H1 (cell line): ENCODE results near the gene BRINP3. TPM values are rescaled to one million over a fixed set of nuclear protein-coding genes. Genes with fewer than 3 reads are reported as not detected.

Experiments used
- CTCF ChIA-PET: fragments of 300-600 bp; sonication (Branson Sonifier 250); formaldehyde crosslinking; loops from one replicate; lab custom pipeline; 2021; ENCODE audit not compliant: partially characterized antibody; lab: Charles Lee
- POLR2A ChIA-PET: fragments of 300-600 bp; sonication (Branson Sonifier 250); formaldehyde crosslinking; loops from one replicate; lab custom pipeline; 2021; ENCODE audit warnings: inconsistent platforms; ENCODE audit not compliant: partially characterized antibody; lab: Charles Lee
- DNase-seq, 2 experiments: peaks; one replicate each; pipeline versions ENCODE4 v3.0.0 to v3.0.0-alpha.2; 2010 to 2022; ENCODE audit warnings: low spot score in 2 of 2, low read depth in 1 of 2, mixed read lengths in 1 of 2
- FAIRE-seq: peaks from 2 replicates; lab custom pipeline; 2011; peaks lifted over from hg19 to GRCh38; lab: Jason Lieb, UNC
- H2AFZ ChIP-seq: 2 replicates; pipeline ENCODE4 v1.8.1; 2012; ENCODE audit warnings: low read length, inconsistent platforms
- H2AK5ac ChIP-seq: 2 replicates; pipeline ENCODE4 v1.6.1; 2013; ENCODE audit warnings: low read depth, low read length
- H2BK120ac ChIP-seq: replicated peaks from 2 replicates; pipeline ENCODE3; 2013; ENCODE audit warnings: low read depth, low read length, inconsistent platforms
- H2BK12ac ChIP-seq: 2 replicates; pipeline ENCODE4 v1.6.1; 2013; ENCODE audit warnings: low read depth, low read length
- H2BK15ac ChIP-seq: 2 replicates; pipeline ENCODE4 v1.6.1; 2013; ENCODE audit warnings: low read length
- H2BK20ac ChIP-seq: 2 replicates; pipeline ENCODE4 v1.6.1; 2013; ENCODE audit warnings: low read length
- H2BK5ac ChIP-seq: 2 replicates; pipeline ENCODE4 v1.6.1; 2013; ENCODE audit warnings: low read depth, low read length
- H3K14ac ChIP-seq: 2 replicates; pipeline ENCODE4 v1.6.1; 2013; ENCODE audit warnings: inconsistent platforms; ENCODE audit not compliant: insufficient read length
- H3K18ac ChIP-seq: 2 replicates; pipeline ENCODE4 v1.6.1; 2013; ENCODE audit warnings: low read length; ENCODE audit errors: extremely low read depth
- H3K23ac ChIP-seq: 2 replicates; pipeline ENCODE4 v1.6.1; 2013; ENCODE audit warnings: inconsistent platforms; ENCODE audit not compliant: insufficient read length
- H3K23me2 ChIP-seq: 2 replicates; pipeline ENCODE4 v1.6.1; 2013; ENCODE audit warnings: low read depth, low read length
- H3K27ac ChIP-seq: 2 replicates; pipeline ENCODE4 v1.6.1; 2011; ENCODE audit warnings: low read depth, low read length, inconsistent platforms
- H3K27me3 ChIP-seq, 4 experiments: replicated peaks in 1 of 4; 1 replicate in 1 of 4; 2 replicates in 3 of 4; pipeline versions ENCODE4 v1.6.1 to v1.8.1; 2011 to 2013; ENCODE audit warnings: low read length in 3 of 4, mild to moderate bottlenecking in 3 of 4, inconsistent platforms in 2 of 4, mixed read lengths in 2 of 4, moderate library complexity in 1 of 4; ENCODE audit not compliant: control insufficient read depth in 3 of 4, insufficient read depth in 3 of 4; ENCODE audit errors: extremely low read depth in 1 of 4
- H3K36me3 ChIP-seq, 4 experiments: 2 replicates each; pipeline versions ENCODE4 v1.6.1 to v1.8.1; 2011 to 2013; ENCODE audit warnings: mild to moderate bottlenecking in 4 of 4, low read length in 3 of 4, moderate library complexity in 2 of 4, control low read depth in 1 of 4, inconsistent platforms in 1 of 4; ENCODE audit not compliant: insufficient read depth in 4 of 4, control insufficient read depth in 2 of 4
- H3K4ac ChIP-seq: replicated peaks from 2 replicates; pipeline ENCODE3; 2013; ENCODE audit warnings: low read length, low read depth, mixed read lengths, inconsistent platforms; ENCODE audit not compliant: insufficient read length
- H3K4me1 ChIP-seq, 4 experiments: replicated peaks in 1 of 4; 1 replicate in 1 of 4; 2 replicates in 3 of 4; pipeline versions ENCODE4 v1.6.1 to v1.8.1; 2011 to 2013; ENCODE audit warnings: low read length in 3 of 4, inconsistent platforms in 2 of 4, mixed read lengths in 1 of 4; ENCODE audit not compliant: insufficient read depth in 4 of 4, control insufficient read depth in 3 of 4
- H3K4me2 ChIP-seq, 2 experiments: 2 replicates each; pipeline versions ENCODE4 v1.6.1 to v1.8.1; 2011 to 2013; ENCODE audit warnings: low read depth in 2 of 2, low read length in 2 of 2, control low read depth in 1 of 2, inconsistent platforms in 1 of 2, mild to moderate bottlenecking in 1 of 2; ENCODE audit not compliant: insufficient read depth in 1 of 2
- H3K4me3 ChIP-seq, 4 experiments: fragments of 200-600, 300-600 bp in 1 of 4; sonication (generic), shearing (Covaris generic), sonication (Bioruptor Twin) in 1 of 4; 2 replicates each; pipeline versions ENCODE4 v1.5.1 to v1.8.1; 2011 to 2016; ENCODE audit warnings: low read length in 4 of 4, low read depth in 3 of 4, control low read depth in 2 of 4, inconsistent platforms in 2 of 4, mild to moderate bottlenecking in 2 of 4, mixed read lengths in 1 of 4, moderate library complexity in 1 of 4; ENCODE audit not compliant: insufficient read depth in 2 of 4; ENCODE audit errors: extremely low read depth in 1 of 4
- H3K56ac ChIP-seq: replicated peaks from 2 replicates; pipeline ENCODE3; 2013; ENCODE audit warnings: low read depth, mild to moderate bottlenecking, mixed read lengths, low read length, inconsistent platforms; ENCODE audit not compliant: insufficient read length
- H3K79me1 ChIP-seq: 2 replicates; pipeline ENCODE4 v1.6.1; 2013; ENCODE audit warnings: low read depth, low read length, control low read depth
- H3K79me2 ChIP-seq, 2 experiments: 2 replicates each; pipeline versions ENCODE4 v1.6.1 to v1.8.1; 2012 to 2013; ENCODE audit warnings: low read length in 2 of 2, mild to moderate bottlenecking in 2 of 2, inconsistent platforms in 1 of 2; ENCODE audit not compliant: insufficient read depth in 2 of 2, control insufficient read depth in 1 of 2
- H3K9ac ChIP-seq, 4 experiments: replicated peaks in 1 of 4; 1 replicate in 1 of 4; 2 replicates in 3 of 4; pipeline versions ENCODE4 v1.6.1 to v1.8.1; 2011 to 2013; ENCODE audit warnings: low read depth in 3 of 4, low read length in 3 of 4, control low read depth in 2 of 4, mild to moderate bottlenecking in 2 of 4, moderate library complexity in 2 of 4, inconsistent platforms in 1 of 4; ENCODE audit errors: extremely low read depth in 1 of 4
- H3K9me3 ChIP-seq, 2 experiments: 2 replicates each; pipeline versions ENCODE4 v1.6.1 to v1.8.1; 2012 to 2013; ENCODE audit warnings: mild to moderate bottlenecking in 2 of 2, moderate library complexity in 2 of 2, control low read depth in 1 of 2, inconsistent platforms in 1 of 2, low read depth in 1 of 2, low read length in 1 of 2, mixed read lengths in 1 of 2; ENCODE audit not compliant: insufficient read depth in 2 of 2
- H4K20me1 ChIP-seq, 2 experiments: replicated peaks in 1 of 2; 2 replicates each; pipeline versions ENCODE3 to v1.8.1; 2011 to 2013; ENCODE audit warnings: inconsistent platforms in 2 of 2, low read length in 2 of 2, mild to moderate bottlenecking in 1 of 2; ENCODE audit not compliant: insufficient read depth in 2 of 2, control insufficient read depth in 1 of 2
- H4K5ac ChIP-seq: 2 replicates; pipeline ENCODE4 v1.6.1; 2013; ENCODE audit warnings: low read length, low read depth, mixed read lengths, inconsistent platforms; ENCODE audit not compliant: insufficient read length
- H4K8ac ChIP-seq: 2 replicates; pipeline ENCODE4 v1.8.0; 2013; ENCODE audit warnings: mild to moderate bottlenecking, moderate library complexity, low read length, inconsistent platforms; ENCODE audit not compliant: insufficient read depth; ENCODE audit errors: extremely low read depth
- H4K91ac ChIP-seq: replicated peaks from 2 replicates; pipeline ENCODE3; 2013; ENCODE audit warnings: low read length, mixed read lengths, inconsistent platforms; ENCODE audit not compliant: insufficient read length
- BCL11A ChIP-seq, 2 experiments: IDR thresholded peaks; one replicate each; pipeline ENCODE4 v1.6.1; 2011; ENCODE audit warnings: low read depth in 2 of 2, low read length in 2 of 2, mild to moderate bottlenecking in 2 of 2
- CBX8 ChIP-seq: fragments of 300-800, 300-1000 bp; sonication (generic); IDR thresholded peaks from 2 replicates; pipeline ENCODE4 v1.7.1; 2016; ENCODE audit warnings: low read depth, low read length, borderline replicate concordance
- CHD1 ChIP-seq: IDR thresholded peaks from 2 replicates; pipeline ENCODE4 v1.6.1; 2012; ENCODE audit warnings: low read depth, low read length, improper control_type of control experiment
- GTF2F1 ChIP-seq: IDR thresholded peaks from 2 replicates; pipeline ENCODE4 v1.6.1; 2012; ENCODE audit warnings: low read depth, low read length, improper control_type of control experiment, borderline replicate concordance
- HDAC2 ChIP-seq, 2 experiments: fragments of 300-600 bp in 1 of 2; sonication (generic) in 1 of 2; IDR thresholded peaks; 2 replicates each; pipeline ENCODE4 v1.6.1; 2011 to 2012; ENCODE audit warnings: low read depth in 2 of 2, low read length in 2 of 2, mild to moderate bottlenecking in 2 of 2, moderate library complexity in 2 of 2, borderline replicate concordance in 1 of 2, inconsistent platforms in 1 of 2
- SIX5 ChIP-seq: IDR thresholded peaks from 2 replicates; pipeline ENCODE4 v1.6.1; 2011; ENCODE audit warnings: mild to moderate bottlenecking, low read depth, low read length
- SUZ12 ChIP-seq: fragments of 200-600 bp; sonication (generic); IDR thresholded peaks from 2 replicates; pipeline ENCODE4 v1.6.1; 2012; ENCODE audit warnings: mild to moderate bottlenecking, inconsistent platforms, low read length, moderate library complexity, mixed read lengths
- TAF7 ChIP-seq: optimal IDR thresholded peaks from 2 replicates; pipeline ENCODE3; 2011; ENCODE audit warnings: low read depth, mild to moderate bottlenecking, inconsistent platforms, low read length, moderate library complexity, borderline replicate concordance
- WGBS, 2 experiments: shearing (Covaris generic) in 1 of 2; methylation state at CpG; one replicate each; pipeline versions ENCODE4 v1.1.6 to v1.1.7; 2013 to 2015; ENCODE audit warnings: low lambda C conversion rate in 2 of 2, mixed read lengths in 2 of 2, inconsistent platforms in 1 of 2, low coverage in 1 of 2, missing lambda C conversion rate in 1 of 2; ENCODE audit not compliant: insufficient replicate concordance in 2 of 2, insufficient coverage in 1 of 2, insufficient read length in 1 of 2; ENCODE audit errors: extremely low coverage in 1 of 2, missing lambda C conversion rate in 1 of 2; 5-methylcytosine and 5-hydroxymethylcytosine counted together
- polyA plus RNA-seq, 7 experiments: library from polyadenylated mRNA; depleted of rRNA in 3 of 7; stranded (reverse) in 5 of 7; unstranded in 2 of 7; fragments of >200 nt in 5 of 7; fragments of 200-250 nt in 2 of 7; gene quantifications; 1 replicate in 5 of 7; 2 replicates in 1 of 7; 4 replicates in 1 of 7; pipeline versions ENCODE4 v1.2.1 to v1.2.3, GENCODE V29; 2011 to 2013; ENCODE audit warnings: missing spikeins in 2 of 7, mixed read lengths in 2 of 7
- total RNA-seq: library from RNA; stranded (reverse); fragmentation: NEBNext Ultra II Directional; extraction: Animal tissue kit (Norgen Biotek cat#: 25700); gene quantifications from 2 replicates; pipeline ENCODE4 v1.2.1, GENCODE V29; 2021
- TF ChIP-seq, protein P1 (sequence below): IDR thresholded peaks from 2 replicates; pipeline ENCODE4 v1.6.1; 2012; ENCODE audit warnings: low read length, inconsistent platforms
- TF ChIP-seq, protein P2 (sequence below), 3 experiments: IDR thresholded peaks; 1 replicate in 2 of 3; 2 replicates in 1 of 3; pipeline versions ENCODE4 v1.5.1 to v1.6.1; 2011; ENCODE audit warnings: low read length in 3 of 3, mild to moderate bottlenecking in 3 of 3, inconsistent platforms in 2 of 3, low read depth in 1 of 3, moderate library complexity in 1 of 3; ENCODE audit not compliant: insufficient read depth in 1 of 3; ENCODE audit errors: control extremely low read depth in 1 of 3

The BRINP3 gene
- total and polyA plus RNA-seq, 2 of the 8 experiments (the other 6 are each of a cell fraction or from before 2014, with no cell fraction given) = not detected

DNA sequence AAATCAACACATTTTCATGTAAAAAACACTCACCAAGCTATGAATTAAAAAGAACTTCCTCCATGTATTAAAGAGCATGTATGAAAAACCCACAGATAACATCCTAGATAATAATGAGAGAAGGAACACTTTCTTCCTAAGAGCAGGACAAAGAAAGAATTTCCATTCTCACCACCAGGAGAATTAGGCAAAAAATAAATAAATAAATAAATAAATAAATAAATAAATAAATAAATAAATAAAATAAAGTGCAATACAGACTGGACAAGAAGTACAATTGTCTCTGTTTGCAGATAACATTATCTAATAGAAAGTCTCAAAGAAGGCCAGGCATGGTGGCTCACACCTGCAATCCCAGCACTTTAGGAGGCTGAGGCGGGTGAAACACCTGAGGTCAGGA, 218.2 kb downstream of the BRINP3 start:
- Histone ChIP-seq H3K27ac (no peak overlapping the region), H3K27me3 (no peaks in the 10 kb centered on the region), H3K56ac (no peak overlapping the region), H4K8ac (no peak overlapping the region), H3K23ac (no peak overlapping the region), H3K23me2 (no peaks in the 10 kb centered on the region), H4K91ac (no peak overlapping the region), H3K4ac (no peak overlapping the region), H3K9me3 (no peaks in the 10 kb centered on the region), H2BK12ac (no peak overlapping the region), H2BK20ac (no peak overlapping the region), H2AFZ (no peak overlapping the region), H4K5ac (no peak overlapping the region), H3K79me1 (no peaks in the 10 kb centered on the region), H2BK5ac (no peak overlapping the region), H3K18ac (no peak overlapping the region), H3K9ac (no peak overlapping the region), H4K20me1 (no peaks in the 10 kb centered on the region), H3K79me2 (no peaks in the 10 kb centered on the region), H2AK5ac (no peak overlapping the region), H3K4me2 (no peak overlapping the region), H3K4me3 (no peak overlapping the region), H3K14ac (no peak overlapping the region), H2BK15ac (no peak overlapping the region), H3K4me1 (no peaks in the 10 kb centered on the region; a peak in 1 of 7 replicates), H2BK120ac (no peak overlapping the region), H3K36me3 (no peaks in the 10 kb centered on the region)
- 95% methylated on average over 1 of the region's 1 CpG; no CpG with 5 or more reads in 1 of the 2 experiments for WGBS, 2 experiments
- ChIA-PET POLR2A (no interaction called here), CTCF (no interaction called here)
- FAIRE-seq (no peak), DNase-seq (no peak)
- TF ChIP-seq CBX8 (no peak), SUZ12 (no peak), BCL11A (IDR thresholded peaks at IDR 0.05; ENCODE audit: low read depth in 2 of 2, low read length in 2 of 2) (no peak), CHD1 (no peak), SIX5 (no peak), HDAC2 (IDR thresholded peaks at IDR 0.05; ENCODE audit: borderline replicate concordance in 1 of 2, low read depth in 2 of 2, low read length in 2 of 2) (no peak), GTF2F1 (no peak), TAF7 (no peak)
- TF ChIP-seq, protein P1, sequence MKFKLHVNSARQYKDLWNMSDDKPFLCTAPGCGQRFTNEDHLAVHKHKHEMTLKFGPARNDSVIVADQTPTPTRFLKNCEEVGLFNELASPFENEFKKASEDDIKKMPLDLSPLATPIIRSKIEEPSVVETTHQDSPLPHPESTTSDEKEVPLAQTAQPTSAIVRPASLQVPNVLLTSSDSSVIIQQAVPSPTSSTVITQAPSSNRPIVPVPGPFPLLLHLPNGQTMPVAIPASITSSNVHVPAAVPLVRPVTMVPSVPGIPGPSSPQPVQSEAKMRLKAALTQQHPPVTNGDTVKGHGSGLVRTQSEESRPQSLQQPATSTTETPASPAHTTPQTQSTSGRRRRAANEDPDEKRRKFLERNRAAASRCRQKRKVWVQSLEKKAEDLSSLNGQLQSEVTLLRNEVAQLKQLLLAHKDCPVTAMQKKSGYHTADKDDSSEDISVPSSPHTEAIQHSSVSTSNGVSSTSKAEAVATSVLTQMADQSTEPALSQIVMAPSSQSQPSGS = no peak
- TF ChIP-seq, protein P2, sequence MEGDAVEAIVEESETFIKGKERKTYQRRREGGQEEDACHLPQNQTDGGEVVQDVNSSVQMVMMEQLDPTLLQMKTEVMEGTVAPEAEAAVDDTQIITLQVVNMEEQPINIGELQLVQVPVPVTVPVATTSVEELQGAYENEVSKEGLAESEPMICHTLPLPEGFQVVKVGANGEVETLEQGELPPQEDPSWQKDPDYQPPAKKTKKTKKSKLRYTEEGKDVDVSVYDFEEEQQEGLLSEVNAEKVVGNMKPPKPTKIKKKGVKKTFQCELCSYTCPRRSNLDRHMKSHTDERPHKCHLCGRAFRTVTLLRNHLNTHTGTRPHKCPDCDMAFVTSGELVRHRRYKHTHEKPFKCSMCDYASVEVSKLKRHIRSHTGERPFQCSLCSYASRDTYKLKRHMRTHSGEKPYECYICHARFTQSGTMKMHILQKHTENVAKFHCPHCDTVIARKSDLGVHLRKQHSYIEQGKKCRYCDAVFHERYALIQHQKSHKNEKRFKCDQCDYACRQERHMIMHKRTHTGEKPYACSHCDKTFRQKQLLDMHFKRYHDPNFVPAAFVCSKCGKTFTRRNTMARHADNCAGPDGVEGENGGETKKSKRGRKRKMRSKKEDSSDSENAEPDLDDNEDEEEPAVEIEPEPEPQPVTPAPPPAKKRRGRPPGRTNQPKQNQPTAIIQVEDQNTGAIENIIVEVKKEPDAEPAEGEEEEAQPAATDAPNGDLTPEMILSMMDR (IDR thresholded peaks at IDR 0.05; ENCODE audit: control extremely low read depth in 1 of 3, insufficient read depth in 1 of 3, low read depth in 1 of 3, low read length in 3 of 3) = no peak
